ENCODE results near the gene QRFP.

Gene QRFP

GRCh38 chr9:130933114-130934046 lies 36.8 kb upstream of the QRFP start:
- POLR2A ChIA-PET, result interaction anchor here (0.6 to 1.0 kb wide), 2 partner anchors 104 to 223 kb away, joined by 3 read pairs; no protein-coding TSS in a partner anchor
- Histone ChIP-seq H3K9me3 (ENCODE audit: control insufficient read depth, insufficient read depth, low read depth, low read length) (no peaks in the 10 kb centered on the region), H3K4me1 (ENCODE audit: control insufficient read depth, insufficient read depth, low read length) (no peaks in the 10 kb centered on the region; the same call in 1 of the 2 replicates), H3K27ac (ENCODE audit: extremely low read depth, low read depth, low read length) (no peak overlapping the region), H3K36me3 (ENCODE audit: control insufficient read depth in 2 of 2, insufficient read depth in 1 of 2, low read length in 2 of 2) (no peaks in the 10 kb centered on the region), H3K4me3 (ENCODE audit: low read depth, low read length) (no peak overlapping the region)
- TF ChIP-seq OSR2 (tag by site-specific recombination; IDR thresholded peaks at IDR 0.05), result no peak
- TF ChIP-seq ZNF248 (tag by site-specific recombination; IDR thresholded peaks at IDR 0.05), result no peak
- 0 out of 2 replicates have a peak, but pooled peaks have one; percentile 8 for TF ChIP-seq ZIC2 (tag by site-specific recombination; IDR thresholded peaks at IDR 0.05)
- TF ChIP-seq, protein P1, sequence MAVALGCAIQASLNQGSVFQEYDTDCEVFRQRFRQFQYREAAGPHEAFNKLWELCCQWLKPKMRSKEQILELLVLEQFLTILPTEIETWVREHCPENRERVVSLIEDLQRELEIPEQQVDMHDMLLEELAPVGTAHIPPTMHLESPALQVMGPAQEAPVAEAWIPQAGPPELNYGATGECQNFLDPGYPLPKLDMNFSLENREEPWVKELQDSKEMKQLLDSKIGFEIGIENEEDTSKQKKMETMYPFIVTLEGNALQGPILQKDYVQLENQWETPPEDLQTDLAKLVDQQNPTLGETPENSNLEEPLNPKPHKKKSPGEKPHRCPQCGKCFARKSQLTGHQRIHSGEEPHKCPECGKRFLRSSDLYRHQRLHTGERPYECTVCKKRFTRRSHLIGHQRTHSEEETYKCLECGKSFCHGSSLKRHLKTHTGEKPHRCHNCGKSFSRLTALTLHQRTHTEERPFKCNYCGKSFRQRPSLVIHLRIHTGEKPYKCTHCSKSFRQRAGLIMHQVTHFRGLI (tag by site-specific recombination; IDR thresholded peaks at IDR 0.05), result peak; percentile 87
- peak; percentile 40; the same call in 1 of the 2 replicates for TF ChIP-seq GLIS2 (tag by site-specific recombination; IDR thresholded peaks at IDR 0.05)
- TF ChIP-seq HIC1 (tag by site-specific recombination; IDR thresholded peaks at IDR 0.05), result no peak
- TF ChIP-seq TCF7L2 (IDR thresholded peaks at IDR 0.05; ENCODE audit: borderline replicate concordance, low read depth, low read length), result no peak
- TF ChIP-seq, protein P2, sequence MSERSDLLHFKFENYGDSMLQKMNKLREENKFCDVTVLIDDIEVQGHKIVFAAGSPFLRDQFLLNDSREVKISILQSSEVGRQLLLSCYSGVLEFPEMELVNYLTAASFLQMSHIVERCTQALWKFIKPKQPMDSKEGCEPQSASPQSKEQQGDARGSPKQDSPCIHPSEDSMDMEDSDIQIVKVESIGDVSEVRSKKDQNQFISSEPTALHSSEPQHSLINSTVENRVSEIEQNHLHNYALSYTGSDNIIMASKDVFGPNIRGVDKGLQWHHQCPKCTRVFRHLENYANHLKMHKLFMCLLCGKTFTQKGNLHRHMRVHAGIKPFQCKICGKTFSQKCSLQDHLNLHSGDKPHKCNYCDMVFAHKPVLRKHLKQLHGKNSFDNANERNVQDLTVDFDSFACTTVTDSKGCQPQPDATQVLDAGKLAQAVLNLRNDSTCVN (tag by site-specific recombination; optimal IDR thresholded peaks at IDR 0.05), result no peak
- TF ChIP-seq, protein P3, sequence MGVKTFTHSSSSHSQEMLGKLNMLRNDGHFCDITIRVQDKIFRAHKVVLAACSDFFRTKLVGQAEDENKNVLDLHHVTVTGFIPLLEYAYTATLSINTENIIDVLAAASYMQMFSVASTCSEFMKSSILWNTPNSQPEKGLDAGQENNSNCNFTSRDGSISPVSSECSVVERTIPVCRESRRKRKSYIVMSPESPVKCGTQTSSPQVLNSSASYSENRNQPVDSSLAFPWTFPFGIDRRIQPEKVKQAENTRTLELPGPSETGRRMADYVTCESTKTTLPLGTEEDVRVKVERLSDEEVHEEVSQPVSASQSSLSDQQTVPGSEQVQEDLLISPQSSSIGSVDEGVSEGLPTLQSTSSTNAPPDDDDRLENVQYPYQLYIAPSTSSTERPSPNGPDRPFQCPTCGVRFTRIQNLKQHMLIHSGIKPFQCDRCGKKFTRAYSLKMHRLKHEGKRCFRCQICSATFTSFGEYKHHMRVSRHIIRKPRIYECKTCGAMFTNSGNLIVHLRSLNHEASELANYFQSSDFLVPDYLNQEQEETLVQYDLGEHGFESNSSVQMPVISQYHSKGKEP (tag by site-specific recombination; IDR thresholded peaks at IDR 0.05), result no peak
- TF ChIP-seq ZNF19 (tag by site-specific recombination; IDR thresholded peaks at IDR 0.05; ENCODE audit: low read depth), result no peak
- TF ChIP-seq ZNF423 (tag by site-specific recombination; IDR thresholded peaks at IDR 0.05), result 0 out of 2 replicates have a peak, but pooled peaks have one; percentile 15
- peak; percentile 61 for TF ChIP-seq ZBTB8A (tag by site-specific recombination; IDR thresholded peaks at IDR 0.05)
- TF ChIP-seq PBX3 (CRISPR knock-in tag; IDR thresholded peaks at IDR 0.05), result no peak
- TF ChIP-seq, protein P4, sequence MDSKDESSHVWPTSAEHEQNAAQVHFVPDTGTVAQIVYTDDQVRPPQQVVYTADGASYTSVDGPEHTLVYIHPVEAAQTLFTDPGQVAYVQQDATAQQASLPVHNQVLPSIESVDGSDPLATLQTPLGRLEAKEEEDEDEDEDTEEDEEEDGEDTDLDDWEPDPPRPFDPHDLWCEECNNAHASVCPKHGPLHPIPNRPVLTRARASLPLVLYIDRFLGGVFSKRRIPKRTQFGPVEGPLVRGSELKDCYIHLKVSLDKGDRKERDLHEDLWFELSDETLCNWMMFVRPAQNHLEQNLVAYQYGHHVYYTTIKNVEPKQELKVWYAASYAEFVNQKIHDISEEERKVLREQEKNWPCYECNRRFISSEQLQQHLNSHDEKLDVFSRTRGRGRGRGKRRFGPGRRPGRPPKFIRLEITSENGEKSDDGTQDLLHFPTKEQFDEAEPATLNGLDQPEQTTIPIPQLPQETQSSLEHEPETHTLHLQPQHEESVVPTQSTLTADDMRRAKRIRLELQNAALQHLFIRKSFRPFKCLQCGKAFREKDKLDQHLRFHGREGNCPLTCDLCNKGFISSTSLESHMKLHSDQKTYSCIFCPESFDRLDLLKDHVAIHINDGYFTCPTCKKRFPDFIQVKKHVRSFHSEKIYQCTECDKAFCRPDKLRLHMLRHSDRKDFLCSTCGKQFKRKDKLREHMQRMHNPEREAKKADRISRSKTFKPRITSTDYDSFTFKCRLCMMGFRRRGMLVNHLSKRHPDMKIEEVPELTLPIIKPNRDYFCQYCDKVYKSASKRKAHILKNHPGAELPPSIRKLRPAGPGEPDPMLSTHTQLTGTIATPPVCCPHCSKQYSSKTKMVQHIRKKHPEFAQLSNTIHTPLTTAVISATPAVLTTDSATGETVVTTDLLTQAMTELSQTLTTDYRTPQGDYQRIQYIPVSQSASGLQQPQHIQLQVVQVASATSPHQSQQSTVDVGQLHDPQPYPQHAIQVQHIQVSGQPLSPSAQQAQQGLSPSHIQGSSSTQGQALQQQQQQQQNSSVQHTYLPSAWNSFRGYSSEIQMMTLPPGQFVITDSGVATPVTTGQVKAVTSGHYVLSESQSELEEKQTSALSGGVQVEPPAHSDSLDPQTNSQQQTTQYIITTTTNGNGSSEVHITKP (tag by site-specific recombination; IDR thresholded peaks at IDR 0.05), result no peak
- TF ChIP-seq ZNF76 (tag by site-specific recombination; IDR thresholded peaks at IDR 0.05; ENCODE audit: borderline replicate concordance, low read depth), result no peak
- no peak for TF ChIP-seq ZSCAN5A (tag by site-specific recombination; IDR thresholded peaks at IDR 0.05)
- TF ChIP-seq PATZ1 (tag by site-specific recombination; IDR thresholded peaks at IDR 0.05), result peak; percentile 62
- TF ChIP-seq ZNF623 (tag by site-specific recombination; IDR thresholded peaks at IDR 0.05), result no peak
- TF ChIP-seq ZNF140 (tag by site-specific recombination; IDR thresholded peaks at IDR 0.05), result no peak
- no peak for TF ChIP-seq ZNF214 (tag by site-specific recombination; IDR thresholded peaks at IDR 0.05; ENCODE audit: borderline replicate concordance)
- CTCF ChIA-PET, result interaction anchor here (0.5 to 2.6 kb wide), 14 partner anchors 10 to 395 kb away, joined by 3 to 15 read pairs (median 4); no protein-coding TSS in a partner anchor

Measured in HEK293 (cell line).